Medulla oblongata (tissue), 1 donor: ENCODE results near the gene MT1G.
"Not testable (repeated sequence)": the region's sequence is repeated elsewhere in the genome, so short reads cannot be mapped to it uniquely, and the experiment has no call there.

Experiments used
- DNase-seq: peaks from one replicate; pipeline ENCODE4 v3.0.0-alpha.2; 2015; ENCODE audit errors: extremely low spot score

Gene MT1G

DNA sequence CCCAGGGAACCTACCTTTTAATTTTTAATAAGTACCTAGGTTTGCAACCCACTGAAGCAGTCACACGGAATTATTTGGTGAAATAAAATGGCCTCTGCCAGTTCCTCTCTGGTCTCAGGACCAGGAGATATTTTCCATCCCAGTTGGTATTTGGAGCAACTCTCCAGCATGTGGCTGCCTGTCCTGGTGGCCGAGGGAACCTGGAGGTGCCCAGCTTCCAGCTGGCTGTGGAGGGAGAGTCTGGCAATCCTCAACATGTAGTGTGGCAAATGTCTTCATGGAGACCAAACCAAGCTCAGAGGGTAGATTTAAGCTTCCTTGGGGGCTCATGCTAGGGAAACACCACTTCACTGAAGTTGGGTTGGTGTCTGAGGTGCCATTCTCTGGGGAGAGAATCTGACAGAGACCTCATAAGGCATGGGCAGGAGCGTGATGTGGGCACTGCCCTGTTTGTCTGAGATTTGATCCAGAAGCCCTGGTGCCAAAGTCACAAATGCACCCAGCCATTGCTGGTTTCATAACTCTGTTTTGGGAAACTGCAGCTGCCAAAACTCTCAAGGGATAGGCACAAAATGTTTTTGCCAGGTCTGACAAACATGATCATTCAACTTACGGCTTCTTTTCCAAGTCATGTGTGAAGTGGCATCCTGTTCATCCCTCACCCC is 17.2 kb upstream of the MT1G start:
- no peak for DNase-seq

DNA sequence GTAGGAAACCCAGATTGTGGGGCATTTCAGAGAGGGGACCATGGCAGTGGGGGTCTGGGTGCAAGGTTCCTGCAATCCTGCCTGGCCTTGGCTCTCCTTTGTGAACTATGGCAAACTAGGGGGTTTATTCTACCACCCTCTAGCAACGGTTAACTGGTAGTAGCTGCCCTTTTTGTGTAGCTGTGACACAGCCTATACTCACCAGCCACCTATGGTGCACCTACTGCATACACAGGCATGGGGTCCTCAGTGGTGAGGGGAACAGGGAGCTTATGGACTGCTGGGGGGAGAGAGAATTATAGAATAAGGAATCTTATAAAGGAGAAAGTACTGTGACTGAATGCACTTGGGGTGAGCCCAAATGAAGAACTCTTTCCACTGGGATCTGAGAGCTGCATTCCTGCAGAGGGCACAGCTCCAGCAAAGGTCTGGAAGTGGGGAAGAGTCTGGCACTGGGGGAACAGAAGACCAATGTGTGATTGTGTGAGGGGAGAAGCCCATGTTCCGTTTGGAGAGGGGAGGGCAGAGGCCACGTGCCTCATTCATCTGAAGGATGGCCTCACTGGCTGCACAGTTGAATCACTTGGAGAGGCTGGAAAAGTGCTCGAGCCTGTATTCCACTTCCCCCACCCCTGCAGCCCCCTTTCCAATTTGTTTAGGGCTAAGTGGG is 16.5 kb upstream of the MT1G start:
- DNase-seq = peak; percentile 27

DNA sequence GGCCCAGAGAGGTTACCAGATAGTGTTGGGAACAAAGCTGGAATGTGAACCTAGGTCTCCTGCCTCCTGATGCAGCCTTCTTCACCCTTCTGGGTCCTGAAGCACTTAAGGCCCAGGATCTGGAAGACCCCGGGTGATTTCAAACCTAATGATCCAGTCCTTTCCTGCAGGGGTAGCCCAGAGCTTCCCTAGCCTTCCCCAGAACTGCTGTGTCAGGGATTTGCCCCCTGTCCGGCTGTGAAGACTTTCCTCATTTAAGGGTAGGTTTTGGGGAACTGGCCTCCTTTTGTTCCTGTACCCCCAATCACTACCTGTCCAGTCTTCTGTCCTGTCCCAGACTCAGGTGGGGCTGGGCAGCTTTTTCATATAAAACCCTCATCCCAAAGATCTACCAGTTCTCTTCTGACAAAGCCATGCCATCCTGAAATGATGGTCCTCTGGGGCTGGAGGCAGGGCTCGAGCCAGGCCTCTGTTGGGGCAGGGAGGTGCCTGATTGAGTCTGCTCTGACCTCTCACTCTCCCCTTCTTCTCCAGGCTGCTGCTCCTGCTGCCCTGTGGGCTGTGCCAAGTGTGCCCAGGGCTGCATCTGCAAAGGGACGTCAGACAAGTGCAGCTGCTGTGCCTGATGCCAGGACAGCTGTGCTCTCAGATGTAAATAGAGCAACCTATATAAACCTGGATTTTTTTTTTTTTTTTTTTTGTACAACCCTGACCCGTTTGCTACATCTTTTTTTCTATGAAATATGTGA is 15.7 kb upstream of the MT1G start:
- no peak for DNase-seq

DNA sequence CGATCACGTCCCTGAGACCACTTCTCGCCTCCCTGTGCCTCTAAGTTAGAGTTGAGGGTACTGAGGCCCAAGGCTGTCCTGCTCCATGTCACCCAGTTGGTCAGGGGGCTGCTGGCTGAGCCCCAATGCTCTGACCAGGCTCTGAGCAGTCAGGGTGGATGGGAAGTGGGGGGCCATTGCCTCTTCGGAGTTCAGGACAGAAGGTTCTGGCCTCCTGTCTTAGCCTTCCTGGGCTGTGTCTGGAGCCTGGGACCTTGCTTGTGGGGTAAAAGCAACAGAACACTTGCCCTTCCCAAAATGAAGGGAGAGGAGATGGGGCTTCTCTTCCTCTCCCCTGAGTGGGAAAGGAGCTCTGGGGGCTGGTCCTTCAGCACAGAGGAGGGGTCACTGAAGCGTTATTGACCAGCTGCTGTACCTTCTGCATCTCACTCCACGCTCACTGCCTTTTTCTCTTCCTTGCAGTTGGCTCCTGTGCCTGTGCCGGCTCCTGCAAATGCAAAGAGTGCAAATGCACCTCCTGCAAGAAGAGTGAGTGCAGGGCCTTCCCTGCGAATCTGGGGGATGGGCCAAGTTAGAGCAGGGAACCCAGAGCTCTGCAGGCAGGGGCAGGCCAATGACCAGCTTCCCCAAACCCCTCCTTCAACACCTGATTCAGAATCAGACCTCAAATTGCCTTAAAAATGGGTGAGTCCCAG is 15.0 kb upstream of the MT1G start:
- DNase-seq = no peak

DNA sequence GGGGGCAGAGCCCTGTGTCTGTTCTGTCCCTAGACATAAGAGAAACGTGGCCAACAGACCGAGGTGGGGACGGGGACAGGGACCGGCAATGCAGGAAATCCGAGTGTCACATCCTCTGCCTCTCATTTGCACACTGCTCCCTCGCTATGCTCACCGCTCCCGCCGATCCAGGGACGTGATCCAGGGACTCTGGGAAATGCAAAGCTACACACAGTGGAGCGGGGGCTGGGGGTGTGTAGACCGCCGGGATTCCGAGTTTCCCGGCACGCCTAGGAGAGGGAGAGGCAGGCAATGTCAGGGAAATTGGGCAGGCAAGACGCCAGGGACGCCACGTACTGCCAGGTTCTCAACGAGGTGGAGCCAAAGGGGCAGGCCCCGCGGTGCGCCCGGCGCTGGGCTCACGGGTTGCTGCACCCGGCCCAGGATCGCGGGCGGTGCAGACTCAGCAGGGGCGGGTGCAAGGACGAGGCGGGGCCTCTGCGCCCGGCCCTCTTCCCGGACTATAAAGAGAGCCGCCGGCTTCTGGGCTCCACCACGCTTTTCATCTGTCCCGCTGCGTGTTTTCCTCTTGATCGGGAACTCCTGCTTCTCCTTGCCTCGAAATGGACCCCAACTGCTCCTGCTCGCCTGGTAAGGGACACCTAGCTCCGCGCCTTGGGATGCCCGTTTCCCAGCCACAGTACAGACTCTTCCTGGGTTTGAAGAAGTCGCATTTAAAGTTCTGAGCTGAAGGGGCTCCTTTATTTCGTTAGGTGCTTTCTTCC is 14.3 kb upstream of the MT1G start, which contains the start of gene MT1X:
MT1X (plus strand) TSS at position 532 of the 764 bp plus-strand sequence; CDS start at position 603, 71 bp downstream.
- peak; percentile 91 for DNase-seq

DNA sequence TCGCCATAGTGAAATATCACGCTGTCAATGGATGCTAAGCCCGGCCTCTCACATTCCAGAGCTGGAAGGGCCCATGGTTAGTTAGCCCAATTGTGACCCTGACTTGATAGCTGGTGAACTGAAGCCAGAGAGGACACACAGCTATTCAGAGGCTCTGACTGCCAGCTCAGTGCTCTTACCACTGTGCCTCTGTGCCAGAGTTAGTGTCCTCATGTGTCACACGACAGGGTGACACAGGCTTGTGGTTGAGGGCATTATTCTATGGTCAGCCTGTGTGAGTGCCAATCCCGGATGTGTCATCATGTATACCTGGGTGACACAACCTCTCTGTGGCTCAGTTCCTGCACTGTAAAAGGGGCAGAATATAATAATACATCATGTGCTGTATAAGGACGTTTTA is 12.0 kb upstream of the MT1G start:
- no peak for DNase-seq

DNA sequence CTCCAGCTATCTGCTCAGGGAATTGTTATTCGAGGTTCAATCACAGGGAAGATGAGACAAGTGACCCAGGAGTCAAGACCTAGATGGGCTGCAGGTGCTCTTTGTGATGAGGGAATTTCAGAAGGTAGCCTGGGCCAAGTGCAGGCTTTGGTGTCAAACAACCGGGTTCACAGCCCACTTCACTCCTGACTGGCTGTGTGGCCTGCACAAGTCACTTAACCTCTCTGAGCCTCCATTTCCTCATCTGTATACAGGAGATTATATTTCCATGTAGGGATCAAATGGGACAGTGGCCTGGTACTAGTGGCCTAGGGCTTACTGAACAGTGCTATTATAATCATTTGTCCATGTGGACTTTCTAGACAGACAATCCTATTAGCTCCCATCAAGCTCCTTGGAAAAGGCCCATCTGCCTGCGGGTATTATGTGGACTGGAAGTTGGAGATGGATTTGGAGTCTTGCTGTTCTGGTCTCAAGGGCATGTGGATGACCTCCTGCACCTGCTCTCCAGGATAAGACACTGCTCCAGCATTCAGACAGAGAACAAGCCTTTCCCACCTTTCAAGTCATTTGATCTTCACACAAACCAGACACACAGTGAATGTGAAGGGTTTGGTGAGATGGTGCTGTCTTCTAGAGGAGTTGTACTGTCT is 11.3 kb upstream of the MT1G start:
- DNase-seq = no peak

DNA sequence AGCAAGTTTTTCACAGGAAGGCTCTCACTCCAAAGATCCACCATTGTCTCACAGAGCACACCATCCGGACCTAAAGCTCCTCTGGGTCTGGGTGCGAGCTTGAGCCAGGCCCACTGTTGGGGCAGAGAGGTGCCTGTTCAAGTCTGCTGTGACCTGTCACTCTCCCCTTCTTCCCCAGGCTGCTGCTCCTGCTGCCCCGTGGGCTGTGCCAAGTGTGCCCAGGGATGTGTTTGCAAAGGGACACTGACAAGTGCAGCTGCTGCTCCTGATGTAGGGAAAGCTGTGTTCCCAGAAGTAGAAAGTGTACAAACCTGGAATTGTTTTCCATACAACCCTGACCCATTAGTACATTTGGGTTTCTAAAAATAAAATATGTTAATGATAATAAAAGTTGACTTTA is 9.6 kb upstream of the MT1G start:
- DNase-seq = no peak

DNA sequence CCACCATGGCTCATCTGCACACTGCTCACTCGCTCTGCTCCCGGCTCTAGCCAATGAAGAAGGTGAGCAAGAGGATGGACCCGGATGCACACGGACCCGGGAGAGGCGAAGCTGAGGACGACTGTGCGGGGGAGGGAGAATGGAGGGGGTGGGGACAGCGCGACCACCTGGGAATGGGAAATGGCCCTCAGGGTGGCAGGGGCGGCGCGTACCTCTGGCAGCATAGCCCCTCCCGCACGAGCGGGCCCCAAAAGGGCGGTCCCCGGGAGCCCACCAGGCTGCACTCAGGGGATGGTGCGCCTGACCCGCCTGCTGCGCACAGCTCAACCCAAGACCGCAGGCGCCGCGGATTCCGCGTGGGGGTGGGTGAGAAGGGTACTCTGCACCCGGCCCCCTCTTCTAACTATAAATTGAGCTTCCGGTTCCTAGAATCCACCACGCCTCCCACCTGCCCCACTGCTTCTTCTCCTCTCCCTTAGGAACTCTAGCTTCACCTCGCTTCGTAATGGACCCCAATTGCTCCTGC is 7.9 kb upstream of the MT1G start:
- DNase-seq = no peak

DNA sequence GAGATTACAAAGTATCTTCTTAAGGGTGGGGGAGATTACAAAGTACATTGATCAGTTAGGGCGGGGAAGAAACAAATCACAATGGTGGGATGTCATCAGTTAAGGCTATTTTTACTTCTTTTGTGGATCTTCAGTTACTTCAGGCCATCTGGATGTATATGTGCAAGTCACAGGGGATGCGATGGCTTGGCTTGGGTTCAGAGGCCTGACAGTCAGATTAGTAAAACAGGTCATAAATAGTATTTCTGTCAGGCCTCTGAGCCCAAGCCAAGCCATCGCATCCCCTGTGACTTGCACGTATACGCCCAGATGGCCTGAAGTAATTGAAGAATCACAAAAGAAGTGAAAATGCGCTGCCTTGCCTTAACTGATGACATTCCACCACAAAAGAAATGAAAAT is 6.7 kb upstream of the MT1G start:
- not testable (repeated sequence) for DNase-seq

DNA sequence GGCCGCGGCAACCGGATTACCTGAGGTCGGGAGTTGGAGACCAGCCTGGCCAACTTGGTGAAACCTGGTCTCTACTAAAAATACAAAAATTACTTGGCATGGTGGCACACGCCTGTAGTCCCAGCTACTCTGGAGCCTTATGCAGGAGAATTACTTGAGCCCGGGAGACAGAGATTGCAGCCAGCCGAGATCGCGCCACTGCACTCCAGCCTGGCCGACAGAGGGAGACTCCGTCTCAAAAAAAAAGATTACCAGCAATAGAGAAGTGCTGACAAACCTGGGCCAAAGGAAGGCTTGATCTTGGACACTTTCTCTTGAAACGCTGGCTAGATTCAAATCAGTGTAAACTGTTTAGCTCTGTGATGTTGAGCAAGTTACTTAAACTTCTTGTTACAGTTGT is 6.1 kb upstream of the MT1G start:
- DNase-seq = peak; percentile 27

DNA sequence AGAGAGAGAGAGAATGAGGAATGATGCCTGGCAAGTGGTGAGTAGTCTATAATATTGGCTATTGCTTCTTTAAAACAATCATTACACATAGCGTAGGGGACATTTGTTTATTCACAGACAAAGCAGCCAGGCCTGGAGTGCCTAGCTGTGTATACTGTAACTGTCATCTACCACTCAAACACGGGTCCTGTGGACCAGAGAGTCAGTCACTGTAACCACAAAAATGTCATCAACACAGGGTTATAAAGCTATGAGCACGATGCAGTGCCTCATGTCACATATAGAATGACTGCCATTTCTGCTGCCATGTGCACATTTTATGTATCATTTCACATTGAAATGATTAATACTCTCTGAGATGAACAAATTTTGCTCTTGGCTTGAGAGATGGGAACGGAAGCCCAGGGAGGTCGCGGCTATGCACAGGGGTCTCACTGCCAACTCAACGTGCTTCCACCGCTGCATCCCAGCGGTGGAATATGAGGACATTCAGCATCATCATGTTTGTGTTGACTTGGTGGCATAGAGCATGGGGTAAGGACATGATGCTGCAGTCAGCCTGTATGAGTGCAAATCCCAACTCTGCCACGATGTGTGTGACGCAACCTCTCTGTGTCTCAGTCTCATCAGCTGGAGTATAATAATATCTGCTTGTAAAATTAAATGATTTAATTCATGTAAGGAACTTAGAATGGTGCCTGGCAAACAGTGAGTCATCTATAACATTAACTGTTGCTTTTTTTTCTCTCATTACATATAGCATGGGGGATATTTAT is 5.1 kb upstream of the MT1G start:
- no peak for DNase-seq

DNA sequence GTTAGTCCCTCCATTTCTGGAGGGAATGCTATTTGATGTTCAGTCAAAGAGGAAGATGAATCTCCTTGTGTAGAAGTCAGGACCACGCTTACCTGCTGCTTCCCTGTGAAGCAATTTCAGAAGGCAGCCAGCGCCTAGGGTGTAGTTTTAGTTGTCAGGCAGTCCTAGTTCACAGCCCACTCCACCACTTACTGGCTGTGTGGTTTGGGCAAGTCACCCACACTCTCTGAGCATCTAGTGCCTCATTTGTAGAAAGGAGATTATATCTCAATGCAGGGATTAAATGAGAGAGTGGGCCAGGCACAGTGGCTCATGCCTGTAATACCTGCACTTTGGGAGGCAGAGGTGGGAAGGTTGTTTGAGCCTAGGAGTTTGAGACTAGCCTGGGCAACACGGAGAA is 4.3 kb upstream of the MT1G start:
- not testable (repeated sequence) for DNase-seq

DNA sequence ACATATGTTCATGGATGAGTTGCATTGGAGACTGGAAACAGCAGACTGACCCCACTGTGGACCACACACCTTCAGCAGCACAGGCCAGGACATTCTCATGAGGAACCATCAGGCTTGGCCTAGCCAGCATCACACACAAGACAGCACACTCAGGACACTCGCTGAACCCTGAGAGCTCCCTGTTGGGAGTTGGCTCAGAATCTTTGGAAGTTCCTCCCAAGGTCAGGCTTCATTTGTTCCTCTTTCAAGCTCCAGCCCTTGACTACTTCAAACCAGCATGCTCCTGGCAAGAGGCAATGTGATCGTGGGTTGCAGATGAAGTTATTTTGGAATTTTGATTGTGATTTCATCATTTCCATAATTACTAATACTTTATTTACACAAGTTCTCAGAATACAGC is 3.8 kb upstream of the MT1G start:
- DNase-seq = not testable (repeated sequence)

DNA sequence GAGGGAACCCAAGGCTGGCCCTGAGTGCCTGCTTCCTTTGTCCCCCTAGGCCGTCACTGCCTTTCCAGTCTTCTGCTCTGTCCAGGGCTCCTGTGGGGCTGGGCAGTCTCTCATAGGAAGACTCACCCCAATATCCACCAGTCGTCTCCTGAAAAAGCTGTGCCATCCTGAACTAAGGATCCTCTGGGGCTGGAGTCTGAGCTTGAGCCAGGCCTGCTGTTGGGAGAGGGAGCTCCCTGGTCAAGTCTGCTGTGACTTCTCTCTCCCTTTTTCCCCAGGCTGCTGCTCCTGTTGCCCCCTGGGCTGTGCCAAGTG is 2.7 kb upstream of the MT1G start:
- no peak for DNase-seq

DNA sequence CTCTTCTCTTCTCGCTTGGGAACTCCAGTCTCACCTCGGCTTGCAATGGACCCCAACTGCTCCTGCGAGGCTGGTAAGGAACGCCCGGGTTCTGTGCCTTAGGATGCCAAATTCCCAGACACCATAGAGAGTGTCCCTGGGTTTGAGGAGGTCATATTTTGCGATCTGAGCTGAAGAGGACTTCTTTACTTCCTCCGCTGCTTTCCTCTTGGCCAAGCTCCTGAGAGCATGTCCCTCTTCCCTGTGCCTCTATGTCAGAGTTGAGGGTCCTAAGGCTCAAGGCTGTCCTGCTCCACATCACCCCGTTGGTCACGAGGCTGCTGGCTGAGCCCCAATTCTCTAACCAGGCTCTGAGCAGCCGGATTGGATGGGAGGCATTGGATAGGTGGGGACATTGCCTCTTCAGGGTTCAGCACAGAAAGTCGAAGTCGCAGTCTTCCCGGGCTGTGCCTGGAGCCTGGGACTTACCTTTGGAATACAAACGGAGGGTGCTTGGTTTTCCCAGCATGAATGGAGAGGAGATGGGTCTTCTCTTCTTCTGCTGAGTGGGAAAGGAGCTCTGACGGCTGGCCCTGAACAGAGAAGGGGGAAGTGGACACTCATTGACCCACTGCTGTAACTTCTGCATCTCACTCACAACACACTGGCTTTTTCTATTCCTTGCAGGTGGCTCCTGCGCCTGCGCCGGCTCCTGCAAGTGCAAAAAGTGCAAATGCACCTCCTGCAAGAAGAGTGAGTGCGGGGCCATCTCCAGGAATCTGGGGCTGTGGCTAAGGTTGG is 2.2 kb upstream of the MT1G start:
- DNase-seq = no peak

DNA sequence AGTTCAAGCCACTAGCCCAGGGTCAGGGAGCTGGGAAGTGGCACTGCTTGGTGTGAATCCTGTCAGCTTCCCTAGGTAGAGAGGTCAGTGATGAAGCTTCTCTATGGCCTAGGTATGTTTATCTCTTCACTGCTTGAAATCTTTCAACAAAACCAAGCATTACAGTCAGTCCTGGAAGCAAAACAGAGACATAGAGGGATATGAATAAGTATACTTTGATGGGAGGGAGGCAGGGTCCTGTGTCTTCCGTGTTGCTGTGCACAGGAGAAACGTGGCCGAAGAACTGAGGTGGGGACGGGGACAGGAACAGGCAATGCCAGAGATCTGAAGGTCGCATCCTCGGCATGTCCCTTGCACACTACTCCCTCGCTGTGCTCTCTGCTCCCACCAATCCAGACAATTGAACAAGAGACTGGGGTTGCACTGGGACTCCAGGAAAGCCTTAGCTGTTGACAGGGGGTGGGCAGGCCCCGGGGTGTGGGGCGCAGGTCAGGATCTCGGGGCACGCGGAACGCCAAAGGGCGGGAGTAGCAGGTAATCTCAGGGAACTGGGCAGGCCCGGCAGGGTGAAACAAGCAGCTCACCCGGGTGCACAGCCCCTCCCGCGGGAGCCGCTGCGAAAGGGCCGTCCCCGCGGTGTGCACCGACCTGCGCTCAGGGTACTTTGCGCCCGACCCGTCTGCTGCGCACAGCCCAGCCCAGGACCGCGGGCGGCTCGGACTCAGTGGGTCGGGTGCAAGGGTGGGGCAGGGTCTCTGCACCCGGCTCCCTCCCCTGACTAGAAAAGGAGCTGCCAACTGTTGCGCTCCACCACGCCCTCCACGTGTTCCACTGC is 1.4 kb upstream of the MT1G start, which contains the start of gene MT1H:
MT1H (plus strand) TSS at position 810 of the 835 bp plus-strand sequence. CDS start 71 bp downstream, outside the sequence.
- DNase-seq = no peak
